GM23338 (cell line): Measurements from ENCODE around the gene PRKCH. TPM values are rescaled to one million over a fixed set of nuclear protein-coding genes. Genes with fewer than 3 reads are reported as not detected.

Experiments
- ATAC-seq: fragments of 200-7000 bp; cut with Tn5 transposase; 3 replicates; pipeline ENCODE4 v1.9.1; 2020
- DNase-seq: peaks from one replicate; pipeline ENCODE4 v3.0.0-alpha.2; 2015; ENCODE audit warnings: low spot score
- H2AFZ ChIP-seq: fragments of 200-600 bp; sonication (generic); 2 replicates; pipeline ENCODE4 v1.8.0; 2016; ENCODE audit warnings: antibody characterized with exemption, mild to moderate bottlenecking, moderate library complexity
- H3F3A ChIP-seq: fragments of 200-600 bp; sonication (generic); replicated peaks from 2 replicates; pipeline ENCODE4 v1.8.0; 2017; ENCODE audit warnings: antibody characterized with exemption, mixed run types, low read depth
- H3K27ac ChIP-seq: fragments of 200-600 bp; sonication (generic); 2 replicates; pipeline ENCODE4 v1.6.1; 2016; ENCODE audit warnings: low read depth
- H3K27me3 ChIP-seq: fragments of 200-600 bp; sonication (generic); 2 replicates; pipeline ENCODE4 v1.8.0; 2016; ENCODE audit warnings: mild to moderate bottlenecking, mixed run types, moderate library complexity; ENCODE audit not compliant: insufficient read depth
- H3K36me3 ChIP-seq: fragments of 200-600 bp; sonication (generic); 2 replicates; pipeline ENCODE4 v1.8.0; 2016; ENCODE audit warnings: mild to moderate bottlenecking; ENCODE audit not compliant: insufficient read depth
- H3K4me1 ChIP-seq: fragments of 200-600 bp; sonication (generic); 2 replicates; pipeline ENCODE4 v1.8.0; 2016; ENCODE audit warnings: mild to moderate bottlenecking, moderate library complexity; ENCODE audit not compliant: insufficient read depth
- H3K4me2 ChIP-seq: fragments of 200-600 bp; sonication (generic); 2 replicates; pipeline ENCODE4 v1.7.1; 2017; ENCODE audit warnings: mixed run types
- H3K4me3 ChIP-seq: fragments of 200-600 bp; sonication (generic); 2 replicates; pipeline ENCODE4 v1.6.1; 2016; ENCODE audit warnings: mixed run types
- H3K79me2 ChIP-seq: fragments of 200-600 bp; sonication (generic); replicated peaks from 2 replicates; pipeline ENCODE4 v1.8.0; 2017; ENCODE audit warnings: mild to moderate bottlenecking; ENCODE audit not compliant: insufficient read depth
- H3K9me2 ChIP-seq: fragments of 200-600 bp; sonication (generic); 2 replicates; pipeline ENCODE4 v1.8.0; 2017; ENCODE audit not compliant: insufficient read depth
- H4K20me1 ChIP-seq: fragments of 200-600 bp; sonication (generic); replicated peaks from 2 replicates; pipeline ENCODE4 v1.8.0; 2017; ENCODE audit warnings: mild to moderate bottlenecking; ENCODE audit not compliant: insufficient read depth
- H3K27ac Mint-ChIP-seq: 2 replicates; pipeline ENCODE4 v1.8.0; 2020; ENCODE audit warnings: inconsistent platforms, mild to moderate bottlenecking, moderate library complexity, mixed read lengths
- H3K27me3 Mint-ChIP-seq: 3 replicates; pipeline ENCODE4 v1.8.0; 2022; ENCODE audit warnings: low read depth, mild to moderate bottlenecking, moderate library complexity, mixed read lengths, inconsistent platforms; ENCODE audit not compliant: insufficient read depth, poor library complexity
- H3K36me3 Mint-ChIP-seq: 3 replicates; pipeline ENCODE4 v1.8.0; 2021; ENCODE audit warnings: low read depth, mild to moderate bottlenecking, inconsistent platforms, moderate library complexity, mixed read lengths
- H3K4me1 Mint-ChIP-seq: 3 replicates; pipeline ENCODE4 v1.8.0; 2020; ENCODE audit warnings: mild to moderate bottlenecking, inconsistent platforms, mixed read lengths
- H3K4me3 Mint-ChIP-seq: 3 replicates; pipeline ENCODE4 v1.8.0; 2021; ENCODE audit warnings: moderate library complexity, mild to moderate bottlenecking, inconsistent platforms, mixed read lengths
- H3K9me3 Mint-ChIP-seq: 3 replicates; pipeline ENCODE4 v1.8.0; 2020; ENCODE audit warnings: moderate library complexity, mild to moderate bottlenecking, inconsistent platforms, mixed read lengths
- EZH2phosphoT487 ChIP-seq: fragments of 200-600 bp; sonication (generic); IDR thresholded peaks from one replicate; pipeline ENCODE4 v1.8.1; 2018; ENCODE audit warnings: antibody characterized with exemption; ENCODE audit not compliant: unreplicated experiment
- NANOG ChIP-seq: IDR thresholded peaks from 2 replicates; pipeline ENCODE4 v1.6.1; 2016; ENCODE audit warnings: antibody characterized with exemption, borderline replicate concordance
- REST ChIP-seq: IDR thresholded peaks from one replicate; pipeline ENCODE4 v1.6.1; 2018; ENCODE audit warnings: antibody characterized with exemption; ENCODE audit not compliant: unreplicated experiment
- STAT1 ChIP-seq: IDR thresholded peaks from one replicate; pipeline ENCODE4 v1.6.1; 2016; ENCODE audit warnings: antibody characterized with exemption; ENCODE audit not compliant: unreplicated experiment
- ZNF114 ChIP-seq: fragments of 250-450 bp; sonication (Bioruptor Pico); IDR thresholded peaks from 2 replicates; pipeline ENCODE4 v1.5.0; 2020; ENCODE audit warnings: mild to moderate bottlenecking, moderate library complexity
- ZNF331 ChIP-seq: fragments of 250-450 bp; sonication (Bioruptor Pico); IDR thresholded peaks from 2 replicates; pipeline ENCODE4 v1.5.0; 2020; ENCODE audit warnings: low read depth, mild to moderate bottlenecking, moderate library complexity
- polyA plus RNA-seq: library from polyadenylated mRNA; unstranded; fragments of >200 nt; fragmentation: Nextera tagmentation; extraction: Ambion mirVana; gene quantifications from 2 replicates; pipeline ENCODE4 v1.2.1, GENCODE V29; 2016
- total RNA-seq: library from RNA; depleted of rRNA; stranded (reverse); fragments of >200 nt; shearing (Covaris generic); gene quantifications from 2 replicates; pipeline ENCODE4 v1.2.3, GENCODE V29; 2014
- TF ChIP-seq, protein P1 (sequence below), 2 experiments: fragments of 200-600 bp in 1 of 2; sonication (generic) in 1 of 2; conservative IDR thresholded peaks; 2 replicates each; pipeline versions ENCODE4 v1.5.1 to v1.6.1; 2016 to 2017; ENCODE audit warnings: antibody characterized with exemption in 2 of 2, low read depth in 2 of 2, mild to moderate bottlenecking in 2 of 2, moderate library complexity in 1 of 2

Gene PRKCH
- total and polyA plus RNA-seq, 2 experiments from 2014 or later: 5.4 to 10.1 TPM

- TF ChIP-seq STAT1: no peak
- TF ChIP-seq, protein P1, sequence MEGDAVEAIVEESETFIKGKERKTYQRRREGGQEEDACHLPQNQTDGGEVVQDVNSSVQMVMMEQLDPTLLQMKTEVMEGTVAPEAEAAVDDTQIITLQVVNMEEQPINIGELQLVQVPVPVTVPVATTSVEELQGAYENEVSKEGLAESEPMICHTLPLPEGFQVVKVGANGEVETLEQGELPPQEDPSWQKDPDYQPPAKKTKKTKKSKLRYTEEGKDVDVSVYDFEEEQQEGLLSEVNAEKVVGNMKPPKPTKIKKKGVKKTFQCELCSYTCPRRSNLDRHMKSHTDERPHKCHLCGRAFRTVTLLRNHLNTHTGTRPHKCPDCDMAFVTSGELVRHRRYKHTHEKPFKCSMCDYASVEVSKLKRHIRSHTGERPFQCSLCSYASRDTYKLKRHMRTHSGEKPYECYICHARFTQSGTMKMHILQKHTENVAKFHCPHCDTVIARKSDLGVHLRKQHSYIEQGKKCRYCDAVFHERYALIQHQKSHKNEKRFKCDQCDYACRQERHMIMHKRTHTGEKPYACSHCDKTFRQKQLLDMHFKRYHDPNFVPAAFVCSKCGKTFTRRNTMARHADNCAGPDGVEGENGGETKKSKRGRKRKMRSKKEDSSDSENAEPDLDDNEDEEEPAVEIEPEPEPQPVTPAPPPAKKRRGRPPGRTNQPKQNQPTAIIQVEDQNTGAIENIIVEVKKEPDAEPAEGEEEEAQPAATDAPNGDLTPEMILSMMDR (conservative IDR thresholded peaks at IDR 0.05; ENCODE audit: low read depth in 2 of 2): no peak
- TF ChIP-seq REST: no peak
- no peak for TF ChIP-seq NANOG
- TF ChIP-seq EZH2phosphoT487: no peak
- TF ChIP-seq ZNF114 (CRISPR knock-in tag): no peak
These were observed 58.3 kb downstream of the PRKCH start (continued) for GRCh38 chr14:61379639-61380184.

DNA sequence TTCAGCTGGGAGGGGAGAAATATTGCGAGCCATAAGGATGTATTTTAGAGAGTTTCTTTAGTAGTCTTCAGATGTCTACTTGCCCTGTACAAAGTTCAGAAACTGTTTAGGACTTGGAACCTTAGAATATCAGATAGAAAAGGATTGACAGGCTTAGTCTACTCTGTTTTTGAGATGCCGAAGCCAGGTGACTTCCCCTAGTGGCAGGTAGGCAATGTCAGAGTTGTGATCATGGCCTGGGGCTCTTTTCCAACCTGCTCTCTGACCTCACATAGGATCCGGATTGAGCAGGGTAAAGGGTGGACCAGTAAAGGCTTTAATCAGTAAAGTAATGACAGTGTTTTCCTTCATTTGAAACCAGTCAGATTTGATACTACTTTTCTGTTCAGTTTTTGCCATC, 59.6 kb downstream of the PRKCH start:
- H3K36me3 Mint-ChIP-seq: peaks cover 6% of the 10 kb centered on the region; the same call in 2 of the 3 replicates
- H3K9me3 Mint-ChIP-seq: peaks cover 7% of the 10 kb centered on the region
- Histone ChIP-seq H3K36me3 (no peaks in the 10 kb centered on the region), H3K9me2 (peaks cover 13% of the 10 kb centered on the region), H3K27me3 (no peaks in the 10 kb centered on the region), H3K4me1 (no peaks in the 10 kb centered on the region), H3F3A (no peaks in the 10 kb centered on the region), H3K27ac (no peak overlapping the region), H3K4me2 (no peak overlapping the region), H3K4me3 (no peak overlapping the region), H3K79me2 (no peaks in the 10 kb centered on the region), H4K20me1 (no peaks in the 10 kb centered on the region), H2AFZ (no peak overlapping the region)
- peak; percentile 86 for ATAC-seq
- DNase-seq: peak; percentile 47
- peaks cover 1% of the 10 kb centered on the region for H3K27me3 Mint-ChIP-seq
- H3K27ac Mint-ChIP-seq: no peak overlapping the region
- H3K4me3 Mint-ChIP-seq: no peak overlapping the region
- H3K4me1 Mint-ChIP-seq: 0 out of 3 replicates have a peak, but pooled peaks cover 2% of the 10 kb centered on the region
- no peak for TF ChIP-seq ZNF331
- TF ChIP-seq, protein P1 (conservative IDR thresholded peaks at IDR 0.05; ENCODE audit: low read depth in 2 of 2): peak; percentile 40 to 41
